ENCODE measurements around the gene NUDT1. TPM values are rescaled to one million over a fixed set of nuclear protein-coding genes. Genes with fewer than 3 reads are reported as not detected.

The NUDT1 gene
- total RNA-seq, result 71.2 and 72.1 TPM in 2 replicates

GRCh38 chr7:2241580-2242540 is at the start of gene NUDT1, which contains the start of gene MRM2:
NUDT1 (plus strand) TSS chr7:2242226; CDS start chr7:2244575, 2,349 bp downstream.
MRM2 (minus strand) TSS chr7:2242205; CDS start chr7:2242169, 36 bp downstream.
- intact Hi-C loops (cut with micrococcal nuclease), result loop anchor here (1.0 to 10.0 kb wide), 6 partner anchors 10 to 672 kb away; partner anchors contain the start of genes EIF3B, MAD1L1, PSMG3 and SNX8

GRCh38 chr7:2192831-2193534 is 49.0 kb upstream of the NUDT1 start:
- intact Hi-C loops (cut with micrococcal nuclease), result no loop called here

- intact Hi-C loops (cut with micrococcal nuclease), result no loop called here
Observed at GRCh38 chr7:2193575-2194305, 48.3 kb upstream of the NUDT1 start.

- intact Hi-C loops (cut with micrococcal nuclease), result no loop called here
Observed at GRCh38 chr7:2195400-2196246, 46.4 kb upstream of the NUDT1 start.

GRCh38 chr7:2196381-2197378 is 45.3 kb upstream of the NUDT1 start:
- intact Hi-C loops (cut with micrococcal nuclease), result no loop called here

GRCh38 chr7:2197436-2198155 is 44.4 kb upstream of the NUDT1 start:
- intact Hi-C loops (cut with micrococcal nuclease), result no loop called here

GRCh38 chr7:2198206-2198605 is 43.8 kb upstream of the NUDT1 start:
- intact Hi-C loops (cut with micrococcal nuclease), result no loop called here

- intact Hi-C loops (cut with micrococcal nuclease), result no loop called here
Observed at GRCh38 chr7:2198760-2199159, 43.3 kb upstream of the NUDT1 start.

GRCh38 chr7:2199528-2199927 is 42.5 kb upstream of the NUDT1 start:
- intact Hi-C loops (cut with micrococcal nuclease), result no loop called here

GRCh38 chr7:2199956-2200583 is 42.0 kb upstream of the NUDT1 start:
- intact Hi-C loops (cut with micrococcal nuclease), result no loop called here

GRCh38 chr7:2200584-2200980 is 41.4 kb upstream of the NUDT1 start:
- intact Hi-C loops (cut with micrococcal nuclease), result no loop called here

GRCh38 chr7:2201128-2201527 is 40.9 kb upstream of the NUDT1 start:
- intact Hi-C loops (cut with micrococcal nuclease), result no loop called here

- intact Hi-C loops (cut with micrococcal nuclease), result no loop called here
Observed at GRCh38 chr7:2201686-2202360, 40.2 kb upstream of the NUDT1 start.

- intact Hi-C loops (cut with micrococcal nuclease), result no loop called here
Observed at GRCh38 chr7:2202361-2202761, 39.7 kb upstream of the NUDT1 start.

- intact Hi-C loops (cut with micrococcal nuclease), result no loop called here
Observed at GRCh38 chr7:2202901-2203765, 38.9 kb upstream of the NUDT1 start.

- intact Hi-C loops (cut with micrococcal nuclease), result no loop called here
Observed at GRCh38 chr7:2203766-2204300, 38.2 kb upstream of the NUDT1 start.

Data from T-helper 1 cell treated with Interleukin-12 subunit alpha and Interleukin-12 subunit beta and Interleukin-4 antibody, amounts not matched to agents 30 ng/mL and 1 ng/mL, for 36 hours (primary cell).